Measurements from ENCODE around the gene RAB21. TPM values are rescaled to one million over a fixed set of nuclear protein-coding genes. Genes with fewer than 3 reads are reported as not detected.

The RAB21 gene
- polyA plus RNA-seq, 2 donors = 11.1 to 24.7 TPM

DNA sequence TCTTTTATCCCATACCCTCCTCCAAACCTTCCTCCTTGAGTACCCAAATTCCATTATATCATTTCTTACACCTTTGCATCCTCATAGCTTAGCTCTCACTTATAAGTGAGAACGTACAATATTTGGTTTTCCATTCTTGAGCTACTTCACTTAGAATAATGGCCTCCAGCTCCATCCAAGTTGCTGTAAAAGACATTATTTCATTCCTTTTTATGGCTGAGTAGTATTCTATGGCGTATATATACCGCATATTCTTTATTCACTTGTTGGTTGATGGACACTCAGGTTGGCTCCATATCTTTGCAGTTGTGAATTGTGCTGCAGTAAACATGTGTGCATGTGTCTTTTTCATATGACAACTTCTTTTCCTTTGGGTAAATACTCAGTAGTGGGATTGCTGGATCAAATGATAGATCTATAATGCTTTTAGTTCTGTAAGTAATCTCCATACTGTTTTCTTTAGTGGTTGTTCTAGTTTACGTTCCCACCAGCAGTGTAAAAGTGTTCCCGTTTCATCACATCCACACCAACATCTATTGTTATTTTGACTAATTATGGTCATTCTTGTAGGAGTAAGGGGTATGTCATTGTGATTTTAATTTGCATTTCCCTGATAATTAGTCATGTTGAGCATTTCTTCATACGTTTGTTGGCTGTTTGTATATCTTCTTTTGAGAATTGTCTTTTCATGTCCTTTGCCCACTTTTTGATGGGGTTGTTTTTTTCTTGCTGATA is 10.1 kb downstream of the RAB21 start:
- Histone ChIP-seq H3K27me3 (ENCODE audit: control insufficient read depth in 1 of 2, insufficient read depth in 2 of 2, low read length in 2 of 2) (no peaks in the 10 kb centered on the region), H3K27ac (ENCODE audit: low read depth in 2 of 2, low read length in 1 of 2) (no peak overlapping the region), H3K4me3 (ENCODE audit: low read depth in 1 of 2, low read length in 2 of 2) (no peak overlapping the region), H3K4me1 (ENCODE audit: control insufficient read depth in 2 of 2, insufficient read depth in 2 of 2, low read length in 1 of 2) (no peaks in the 10 kb centered on the region), H3K36me3 (ENCODE audit: control insufficient read depth in 2 of 2, insufficient read depth in 2 of 2, low read length in 1 of 2) (no peaks in the 10 kb centered on the region), H3K9me3 (ENCODE audit: control insufficient read depth in 2 of 2, insufficient read depth in 1 of 2, low read depth in 1 of 2, low read length in 1 of 2) (no peaks in the 10 kb centered on the region)
- 92 to 94% methylated on average over 6 of the region's 6 CpGs for WGBS, 2 donors

DNA sequence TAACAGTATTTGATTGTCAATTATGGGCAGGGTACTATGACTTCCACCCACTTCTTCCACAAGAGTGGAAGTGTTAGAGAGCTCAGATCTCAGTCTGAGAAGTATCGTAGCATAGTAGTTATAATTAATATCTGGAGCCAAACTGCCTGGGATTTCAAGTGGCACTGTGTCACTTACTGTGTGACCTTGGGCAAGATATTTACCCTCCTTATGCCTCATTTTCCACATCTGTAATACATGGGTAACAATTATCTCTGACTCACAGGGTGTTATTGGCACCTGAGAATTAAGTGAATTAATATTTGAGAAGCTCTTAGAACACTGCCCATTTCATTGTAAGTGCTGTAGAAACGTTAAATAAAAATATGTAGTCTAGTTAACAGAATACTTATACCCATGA is 11.5 kb downstream of the RAB21 start:
- 70 to 79% methylated on average over 2 of the region's 2 CpGs for WGBS, 2 donors
- H3K9me3 ChIP-seq (ENCODE audit: control insufficient read depth in 2 of 2, insufficient read depth in 1 of 2, low read depth in 1 of 2, low read length in 1 of 2) = no peaks in the 10 kb centered on the region
- no peak overlapping the region for H3K27ac ChIP-seq (ENCODE audit: low read depth in 2 of 2, low read length in 1 of 2)
- H3K36me3 ChIP-seq (ENCODE audit: control insufficient read depth in 2 of 2, insufficient read depth in 2 of 2, low read length in 1 of 2) = peaks cover 0 to 1% of the 10 kb centered on the region in 2 donors
- H3K4me3 ChIP-seq (ENCODE audit: low read depth in 1 of 2, low read length in 2 of 2) = no peak overlapping the region
- H3K27me3 ChIP-seq (ENCODE audit: control insufficient read depth in 1 of 2, insufficient read depth in 2 of 2, low read length in 2 of 2) = no peaks in the 10 kb centered on the region
- H3K4me1 ChIP-seq (ENCODE audit: control insufficient read depth in 2 of 2, insufficient read depth in 2 of 2, low read length in 1 of 2) = no peaks in the 10 kb centered on the region

DNA sequence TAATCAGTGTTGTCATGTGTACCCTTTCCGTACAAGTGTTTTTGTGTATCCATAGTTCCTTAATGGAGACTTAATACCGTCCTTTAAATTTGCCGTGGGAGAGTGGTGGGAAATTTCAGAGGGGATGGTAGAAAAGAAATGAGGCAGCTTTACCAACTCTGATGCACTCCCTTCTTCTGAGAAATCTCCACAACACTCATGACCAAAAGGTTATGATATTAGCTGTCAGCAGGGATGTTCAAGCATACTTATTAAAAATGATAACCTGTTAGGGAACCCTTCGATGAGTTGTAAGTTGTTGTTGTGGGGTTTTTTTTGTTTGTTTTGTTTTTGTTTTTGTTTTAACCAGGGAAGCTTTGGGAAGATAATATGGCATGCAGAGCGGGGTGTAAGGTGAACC is 12.5 kb downstream of the RAB21 start:
- 91 to 92% methylated on average over 5 of the region's 5 CpGs for WGBS, 2 donors
- Histone ChIP-seq H3K27me3 (ENCODE audit: control insufficient read depth in 1 of 2, insufficient read depth in 2 of 2, low read length in 2 of 2) (no peaks in the 10 kb centered on the region), H3K4me1 (ENCODE audit: control insufficient read depth in 2 of 2, insufficient read depth in 2 of 2, low read length in 1 of 2) (no peaks in the 10 kb centered on the region), H3K27ac (ENCODE audit: low read depth in 2 of 2, low read length in 1 of 2) (no peak overlapping the region), H3K9me3 (ENCODE audit: control insufficient read depth in 2 of 2, insufficient read depth in 1 of 2, low read depth in 1 of 2, low read length in 1 of 2) (no peaks in the 10 kb centered on the region), H3K36me3 (ENCODE audit: control insufficient read depth in 2 of 2, insufficient read depth in 2 of 2, low read length in 1 of 2) (peaks cover 0 to 1% of the 10 kb centered on the region in 2 donors), H3K4me3 (ENCODE audit: low read depth in 1 of 2, low read length in 2 of 2) (no peak overlapping the region)

- no peaks in the 10 kb centered on the region for H3K27me3 ChIP-seq (ENCODE audit: control insufficient read depth in 1 of 2, insufficient read depth in 2 of 2, low read length in 2 of 2)
- H3K36me3 ChIP-seq (ENCODE audit: control insufficient read depth in 2 of 2, insufficient read depth in 2 of 2, low read length in 1 of 2) = peaks cover 0 to 1% of the 10 kb centered on the region in 2 donors
- H3K27ac ChIP-seq (ENCODE audit: low read depth in 2 of 2, low read length in 1 of 2) = no peak overlapping the region
- no peaks in the 10 kb centered on the region for H3K9me3 ChIP-seq (ENCODE audit: control insufficient read depth in 2 of 2, insufficient read depth in 1 of 2, low read depth in 1 of 2, low read length in 1 of 2)
- no peak overlapping the region for H3K4me3 ChIP-seq (ENCODE audit: low read depth in 1 of 2, low read length in 2 of 2)
- H3K4me1 ChIP-seq (ENCODE audit: control insufficient read depth in 2 of 2, insufficient read depth in 2 of 2, low read length in 1 of 2) = no peaks in the 10 kb centered on the region
- WGBS, 2 donors = 88 to 94% methylated on average over 2 of the region's 2 CpGs
Measured at GRCh38 chr12:71768900-71769299, 14.2 kb downstream of the RAB21 start.

DNA sequence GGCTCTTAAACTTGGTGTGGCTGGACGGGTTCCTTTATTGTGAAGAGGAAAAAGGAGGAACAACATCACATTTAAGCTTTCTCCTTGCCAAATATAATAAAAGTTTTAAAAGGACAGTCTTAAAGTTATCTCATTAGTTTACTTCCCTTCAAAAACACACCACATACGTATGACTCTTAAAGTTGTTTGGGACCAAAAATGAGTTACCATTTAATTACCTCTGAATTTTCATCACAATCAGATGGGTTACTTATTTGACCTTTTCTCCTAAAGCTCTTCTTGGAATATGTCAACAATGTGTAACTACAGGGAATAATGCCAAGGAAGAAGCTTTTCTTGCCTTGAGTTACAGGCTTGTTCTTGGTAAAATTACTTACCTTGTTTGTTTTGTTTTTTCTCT is 16.4 kb downstream of the RAB21 start:
- whole genome bisulfite sequencing, 2 donors = 70 to 81% methylated on average over 2 of the region's 2 CpGs
- Histone ChIP-seq H3K9me3 (ENCODE audit: control insufficient read depth in 2 of 2, insufficient read depth in 1 of 2, low read depth in 1 of 2, low read length in 1 of 2) (no peaks in the 10 kb centered on the region), H3K27me3 (ENCODE audit: control insufficient read depth in 1 of 2, insufficient read depth in 2 of 2, low read length in 2 of 2) (no peaks in the 10 kb centered on the region), H3K4me1 (ENCODE audit: control insufficient read depth in 2 of 2, insufficient read depth in 2 of 2, low read length in 1 of 2) (no peaks in the 10 kb centered on the region), H3K36me3 (ENCODE audit: control insufficient read depth in 2 of 2, insufficient read depth in 2 of 2, low read length in 1 of 2) (peaks cover 0 to 1% of the 10 kb centered on the region in 2 donors), H3K27ac (ENCODE audit: low read depth in 2 of 2, low read length in 1 of 2) (no peak overlapping the region), H3K4me3 (ENCODE audit: low read depth in 1 of 2, low read length in 2 of 2) (no peak overlapping the region)

GRCh38 chr12:71772735-71773134 is 18.1 kb downstream of the RAB21 start:
- no peaks in the 10 kb centered on the region for H3K4me1 ChIP-seq (ENCODE audit: control insufficient read depth in 2 of 2, insufficient read depth in 2 of 2, low read length in 1 of 2)
- no peak overlapping the region for H3K27ac ChIP-seq (ENCODE audit: low read depth in 2 of 2, low read length in 1 of 2)
- no peaks in the 10 kb centered on the region for H3K27me3 ChIP-seq (ENCODE audit: control insufficient read depth in 1 of 2, insufficient read depth in 2 of 2, low read length in 2 of 2)
- H3K4me3 ChIP-seq (ENCODE audit: low read depth in 1 of 2, low read length in 2 of 2) = no peak overlapping the region
- H3K9me3 ChIP-seq (ENCODE audit: control insufficient read depth in 2 of 2, insufficient read depth in 1 of 2, low read depth in 1 of 2, low read length in 1 of 2) = no peaks in the 10 kb centered on the region
- H3K36me3 ChIP-seq (ENCODE audit: control insufficient read depth in 2 of 2, insufficient read depth in 2 of 2, low read length in 1 of 2) = peaks cover 0 to 1% of the 10 kb centered on the region in 2 donors

GRCh38 chr12:71780237-71780822 is 25.7 kb downstream of the RAB21 start:
- Histone ChIP-seq H3K9me3 (ENCODE audit: control insufficient read depth in 2 of 2, insufficient read depth in 1 of 2, low read depth in 1 of 2, low read length in 1 of 2) (no peaks in the 10 kb centered on the region), H3K27ac (ENCODE audit: low read depth in 2 of 2, low read length in 1 of 2) (no peak overlapping the region), H3K27me3 (ENCODE audit: control insufficient read depth in 1 of 2, insufficient read depth in 2 of 2, low read length in 2 of 2) (no peaks in the 10 kb centered on the region), H3K36me3 (ENCODE audit: control insufficient read depth in 2 of 2, insufficient read depth in 2 of 2, low read length in 1 of 2) (peaks cover 0 to 3% of the 10 kb centered on the region in 2 donors), H3K4me1 (ENCODE audit: control insufficient read depth in 2 of 2, insufficient read depth in 2 of 2, low read length in 1 of 2) (no peaks in the 10 kb centered on the region), H3K4me3 (ENCODE audit: low read depth in 1 of 2, low read length in 2 of 2) (no peak overlapping the region)
- 15 to 20% methylated on average over 3 of the region's 3 CpGs for WGBS, 2 donors

GRCh38 chr12:71782017-71782416 is 27.4 kb downstream of the RAB21 start:
- no peak overlapping the region for H3K27ac ChIP-seq (ENCODE audit: low read depth in 2 of 2, low read length in 1 of 2)
- no peak overlapping the region for H3K4me3 ChIP-seq (ENCODE audit: low read depth in 1 of 2, low read length in 2 of 2)
- H3K27me3 ChIP-seq (ENCODE audit: control insufficient read depth in 1 of 2, insufficient read depth in 2 of 2, low read length in 2 of 2) = no peaks in the 10 kb centered on the region
- H3K36me3 ChIP-seq (ENCODE audit: control insufficient read depth in 2 of 2, insufficient read depth in 2 of 2, low read length in 1 of 2) = peaks cover 0 to 3% of the 10 kb centered on the region in 2 donors
- no peaks in the 10 kb centered on the region for H3K9me3 ChIP-seq (ENCODE audit: control insufficient read depth in 2 of 2, insufficient read depth in 1 of 2, low read depth in 1 of 2, low read length in 1 of 2)
- no peaks in the 10 kb centered on the region for H3K4me1 ChIP-seq (ENCODE audit: control insufficient read depth in 2 of 2, insufficient read depth in 2 of 2, low read length in 1 of 2)
- 72 to 79% methylated on average over 4 of the region's 4 CpGs for WGBS, 2 donors

DNA sequence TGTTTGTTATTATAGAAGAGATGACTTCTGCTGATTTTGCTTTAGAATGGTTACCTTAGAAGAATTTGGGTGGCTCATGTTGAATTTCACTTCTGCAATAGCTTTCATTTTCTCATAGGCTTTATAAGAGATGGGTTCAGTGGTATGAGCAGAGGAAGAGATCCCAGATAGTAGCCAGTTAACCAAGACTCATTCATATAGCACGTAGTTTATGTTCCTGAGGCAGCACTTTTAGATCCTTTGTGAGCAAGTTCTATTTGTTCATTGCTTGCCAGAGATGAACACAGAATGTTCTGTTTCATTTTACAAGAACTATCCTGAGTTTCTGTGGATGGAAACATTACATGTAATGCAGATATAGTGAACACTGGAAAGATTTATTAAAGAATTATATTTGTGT is 32.2 kb downstream of the RAB21 start:
- 79 to 91% methylated on average over 1 of the region's 1 CpG for WGBS, 2 donors
- no peak overlapping the region for H3K4me3 ChIP-seq (ENCODE audit: low read depth in 1 of 2, low read length in 2 of 2)

DNA sequence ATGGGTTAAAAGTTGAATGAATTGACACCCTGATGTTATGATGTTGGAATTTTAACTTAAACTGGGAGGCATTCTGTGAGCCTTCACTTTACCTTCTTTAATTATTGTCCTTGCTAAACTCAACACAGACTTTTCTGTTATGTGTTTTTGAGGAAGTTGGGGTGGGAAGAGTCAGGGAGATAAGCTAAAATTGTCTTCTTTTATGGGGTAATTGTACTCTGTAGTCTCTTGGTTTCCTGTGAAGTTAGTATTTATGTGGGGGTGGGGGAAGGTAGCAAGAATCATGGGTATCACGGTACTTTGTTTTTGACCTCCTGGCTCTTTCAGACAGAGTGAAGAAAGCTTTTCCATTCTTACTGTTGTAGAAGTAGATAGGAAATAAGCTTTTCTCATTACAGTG is 32.9 kb downstream of the RAB21 start:
- peaks cover 0 to 3% of the 10 kb centered on the region in 2 donors for H3K36me3 ChIP-seq (ENCODE audit: control insufficient read depth in 2 of 2, insufficient read depth in 2 of 2, low read length in 1 of 2)
- H3K27me3 ChIP-seq (ENCODE audit: control insufficient read depth in 1 of 2, insufficient read depth in 2 of 2, low read length in 2 of 2) = no peaks in the 10 kb centered on the region
- no peak overlapping the region for H3K27ac ChIP-seq (ENCODE audit: low read depth in 2 of 2, low read length in 1 of 2)
- H3K9me3 ChIP-seq (ENCODE audit: control insufficient read depth in 2 of 2, insufficient read depth in 1 of 2, low read depth in 1 of 2, low read length in 1 of 2) = no peaks in the 10 kb centered on the region
- no peak overlapping the region for H3K4me3 ChIP-seq (ENCODE audit: low read depth in 1 of 2, low read length in 2 of 2)
- WGBS, 2 donors = 70 to 80% methylated on average over 1 of the region's 1 CpG
- H3K4me1 ChIP-seq (ENCODE audit: control insufficient read depth in 2 of 2, insufficient read depth in 2 of 2, low read length in 1 of 2) = no peaks in the 10 kb centered on the region

More for the DNA sequence above, 32.2 kb downstream of the RAB21 start:
- no peaks in the 10 kb centered on the region for H3K4me1 ChIP-seq (ENCODE audit: control insufficient read depth in 2 of 2, insufficient read depth in 2 of 2, low read length in 1 of 2)
- H3K36me3 ChIP-seq (ENCODE audit: control insufficient read depth in 2 of 2, insufficient read depth in 2 of 2, low read length in 1 of 2) = peaks cover 0 to 3% of the 10 kb centered on the region in 2 donors
- no peaks in the 10 kb centered on the region for H3K27me3 ChIP-seq (ENCODE audit: control insufficient read depth in 1 of 2, insufficient read depth in 2 of 2, low read length in 2 of 2)
- H3K27ac ChIP-seq (ENCODE audit: low read depth in 2 of 2, low read length in 1 of 2) = no peak overlapping the region
- no peaks in the 10 kb centered on the region for H3K9me3 ChIP-seq (ENCODE audit: control insufficient read depth in 2 of 2, insufficient read depth in 1 of 2, low read depth in 1 of 2, low read length in 1 of 2)
